VCaP (cell line): Measurements from ENCODE around the gene CDC42EP4.
A peak's percentile ranks its signal among the peaks of the same experiment; 100 is the strongest.

ENCODE experiments used
- H3K27ac ChIP-seq: fragments of 450-650 bp; 2 replicates; pipeline ENCODE4 v1.5.1; 2017
- TF ChIP-seq, protein P1 (sequence below): fragments of 450-650 bp; conservative IDR thresholded peaks from 2 replicates; pipeline ENCODE4 v1.5.1; 2017; ENCODE audit warnings: mild to moderate bottlenecking, moderate library complexity

The CDC42EP4 gene

DNA sequence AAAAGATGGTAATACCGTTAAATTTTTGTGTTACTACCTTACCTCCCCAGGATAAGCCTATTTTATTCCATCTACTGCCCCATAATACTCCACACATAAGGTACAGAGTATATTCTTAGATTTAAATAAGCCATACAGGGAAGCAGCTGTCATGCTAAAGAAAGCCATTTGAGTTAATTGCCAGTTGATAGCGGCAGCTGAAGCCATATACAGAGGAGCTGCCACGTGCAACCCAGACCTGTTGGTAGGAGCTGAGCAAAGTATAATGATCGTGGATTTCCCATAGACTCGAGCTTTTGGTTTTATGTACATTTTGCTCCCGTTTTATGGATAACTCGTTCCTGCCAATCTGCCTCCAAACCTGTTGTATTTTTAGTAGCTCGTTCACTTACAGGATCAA is 62.1 kb downstream of the CDC42EP4 start:
- no peak overlapping the region for H3K27ac ChIP-seq
- TF ChIP-seq, protein P1, sequence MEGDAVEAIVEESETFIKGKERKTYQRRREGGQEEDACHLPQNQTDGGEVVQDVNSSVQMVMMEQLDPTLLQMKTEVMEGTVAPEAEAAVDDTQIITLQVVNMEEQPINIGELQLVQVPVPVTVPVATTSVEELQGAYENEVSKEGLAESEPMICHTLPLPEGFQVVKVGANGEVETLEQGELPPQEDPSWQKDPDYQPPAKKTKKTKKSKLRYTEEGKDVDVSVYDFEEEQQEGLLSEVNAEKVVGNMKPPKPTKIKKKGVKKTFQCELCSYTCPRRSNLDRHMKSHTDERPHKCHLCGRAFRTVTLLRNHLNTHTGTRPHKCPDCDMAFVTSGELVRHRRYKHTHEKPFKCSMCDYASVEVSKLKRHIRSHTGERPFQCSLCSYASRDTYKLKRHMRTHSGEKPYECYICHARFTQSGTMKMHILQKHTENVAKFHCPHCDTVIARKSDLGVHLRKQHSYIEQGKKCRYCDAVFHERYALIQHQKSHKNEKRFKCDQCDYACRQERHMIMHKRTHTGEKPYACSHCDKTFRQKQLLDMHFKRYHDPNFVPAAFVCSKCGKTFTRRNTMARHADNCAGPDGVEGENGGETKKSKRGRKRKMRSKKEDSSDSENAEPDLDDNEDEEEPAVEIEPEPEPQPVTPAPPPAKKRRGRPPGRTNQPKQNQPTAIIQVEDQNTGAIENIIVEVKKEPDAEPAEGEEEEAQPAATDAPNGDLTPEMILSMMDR: no peak

DNA sequence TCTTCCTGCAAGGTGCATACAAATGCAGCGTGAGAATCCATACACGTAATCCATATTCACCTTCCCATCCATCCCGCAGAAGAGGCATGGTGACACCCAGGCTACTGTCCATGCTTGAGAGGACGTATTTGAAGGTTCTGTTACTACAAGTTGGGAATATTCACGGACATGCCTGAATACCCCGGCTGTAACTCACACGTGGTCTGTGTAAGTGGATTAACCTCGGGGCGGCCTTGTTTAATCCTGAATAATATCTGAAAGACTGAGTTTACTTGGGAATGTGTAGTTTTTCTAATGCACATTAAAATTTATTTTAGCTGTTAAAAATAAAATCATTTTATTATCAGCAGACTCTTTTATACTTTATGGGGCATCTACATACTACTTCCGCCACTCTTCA is 63.3 kb downstream of the CDC42EP4 start:
- TF ChIP-seq, protein P1: no peak
- no peak overlapping the region for H3K27ac ChIP-seq

DNA sequence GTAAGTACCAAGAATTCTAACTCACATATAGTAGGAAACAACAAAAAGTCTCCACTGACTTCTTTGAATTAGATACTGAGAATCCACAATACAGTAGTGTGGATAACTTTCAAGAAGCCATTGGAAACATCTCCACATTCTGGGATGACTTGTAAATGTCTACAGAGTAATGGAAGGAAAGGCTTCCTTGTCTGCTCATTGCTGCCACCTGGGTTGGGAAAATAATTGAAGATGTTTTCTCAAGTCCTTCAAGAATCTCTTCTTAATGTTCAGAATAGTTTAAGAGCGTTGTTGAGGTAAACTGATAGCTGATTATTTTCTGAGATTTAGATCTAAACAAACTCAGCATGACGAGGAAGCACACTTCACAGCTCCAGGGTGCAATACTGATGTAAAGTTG is 64.1 kb downstream of the CDC42EP4 start:
- H3K27ac ChIP-seq: no peak overlapping the region
- TF ChIP-seq, protein P1: peak; percentile 57

DNA sequence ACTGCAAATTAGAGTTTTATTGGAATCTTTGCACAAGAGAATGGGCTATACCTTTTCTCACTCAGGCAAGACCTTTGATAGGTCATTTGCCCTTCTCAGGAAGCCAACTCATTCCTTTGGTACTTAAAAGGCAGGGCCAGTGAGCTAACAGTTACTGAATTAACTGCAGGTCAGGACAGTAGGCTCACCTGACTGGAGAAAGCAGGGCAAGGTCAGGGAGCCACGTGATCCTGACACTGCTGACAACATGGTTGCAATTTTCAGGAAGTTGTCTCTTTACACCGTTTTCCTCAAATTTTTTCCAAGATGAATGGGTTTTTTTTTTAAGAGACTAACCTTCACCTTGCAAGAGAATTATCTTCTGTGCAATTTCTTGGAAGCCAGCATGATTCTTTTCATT is 71.2 kb downstream of the CDC42EP4 start:
- peak overlapping the region; percentile 71 for H3K27ac ChIP-seq
- TF ChIP-seq, protein P1: no peak

DNA sequence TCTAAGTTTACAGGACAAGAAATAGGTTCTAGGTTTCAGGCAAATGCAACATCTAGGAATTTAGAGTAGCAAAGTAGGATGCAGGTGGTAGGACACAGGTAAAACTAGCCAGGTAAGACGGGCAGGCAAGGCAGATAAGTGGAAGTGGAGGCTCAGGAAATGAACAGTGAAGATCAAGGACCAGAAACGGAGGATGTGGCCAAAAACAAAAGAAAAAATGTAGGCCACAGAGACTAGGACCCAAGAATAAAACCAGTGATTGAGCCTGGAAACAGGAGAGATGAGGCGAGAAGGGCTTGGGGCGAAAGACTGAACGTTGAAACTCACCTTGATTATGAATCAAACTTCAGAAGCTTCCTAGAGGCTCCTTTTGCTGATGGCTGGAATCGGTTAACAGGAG is 74.1 kb downstream of the CDC42EP4 start:
- H3K27ac ChIP-seq: no peak overlapping the region
- TF ChIP-seq, protein P1: no peak

DNA sequence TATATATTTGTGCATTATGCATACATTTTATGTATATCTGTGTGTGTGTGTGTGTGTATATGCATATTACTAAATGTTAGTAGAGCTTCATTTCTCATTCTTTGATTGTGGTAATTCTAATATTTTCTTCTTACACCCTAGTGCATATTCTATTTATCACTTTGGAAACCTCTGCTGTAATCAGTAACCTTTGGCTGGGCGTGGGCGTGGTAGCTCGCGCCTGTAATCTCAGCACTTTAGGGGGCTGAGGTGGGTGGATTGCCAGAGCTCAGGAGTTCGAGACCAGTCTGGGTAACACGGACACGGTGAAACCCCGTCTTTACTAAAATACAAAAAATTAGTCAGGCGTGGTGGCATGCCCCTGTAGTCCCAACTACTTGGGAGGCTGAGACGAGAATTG is 77.1 kb downstream of the CDC42EP4 start:
- H3K27ac ChIP-seq: no peak overlapping the region
- TF ChIP-seq, protein P1: no peak
